Fibroblast of skin of back (primary cell): Measurements from ENCODE around the gene PHC2.

Experiments
- DNase-seq: peaks from one replicate; pipeline ENCODE4 v3.0.0-alpha.2; 2013

PHC2 gene

DNA sequence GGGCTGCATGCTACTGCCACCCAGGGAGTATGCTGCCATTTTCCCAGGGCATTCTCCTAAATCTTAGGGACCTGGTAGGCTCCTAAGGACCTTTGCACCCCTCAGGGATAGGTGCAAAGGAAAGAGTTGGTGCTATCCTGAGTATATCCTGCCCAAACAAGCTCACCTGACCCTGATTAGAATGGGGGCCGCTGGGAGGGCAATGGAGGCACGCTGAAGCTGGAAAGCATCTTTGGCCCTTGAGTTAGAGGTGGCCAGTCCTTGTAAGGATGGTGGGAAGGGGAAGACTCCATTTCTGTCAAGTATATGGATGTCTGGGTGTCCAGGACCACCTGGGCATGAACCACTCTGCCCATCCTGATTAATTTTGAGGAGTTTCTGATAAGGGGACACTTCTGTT, 61.1 kb downstream of the PHC2 start:
- no peak for DNase-seq

- DNase-seq, result no peak
Measured at GRCh38 chr1:33369081-33369480, 61.8 kb downstream of the PHC2 start.

DNA sequence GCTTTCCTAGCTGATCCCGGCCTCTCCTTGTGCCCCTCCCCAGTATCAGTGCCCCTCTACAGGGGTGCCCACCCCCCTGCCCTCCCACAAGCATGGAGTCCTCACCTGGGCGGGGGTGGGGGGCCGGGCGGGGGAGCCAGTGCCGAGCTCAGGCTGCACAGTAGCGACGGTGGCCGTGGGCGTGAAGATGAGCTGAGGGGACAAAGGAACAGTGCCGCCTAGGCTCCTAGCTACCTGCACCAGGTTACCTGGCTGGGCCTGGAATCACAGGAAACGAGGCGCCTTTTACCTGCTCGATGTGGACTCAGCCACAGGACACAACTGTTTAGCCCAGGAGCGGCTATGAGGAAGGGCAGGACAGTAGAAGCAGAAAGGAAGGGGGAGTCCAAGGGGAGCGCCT, 62.5 kb downstream of the PHC2 start:
- DNase-seq, result no peak

DNA sequence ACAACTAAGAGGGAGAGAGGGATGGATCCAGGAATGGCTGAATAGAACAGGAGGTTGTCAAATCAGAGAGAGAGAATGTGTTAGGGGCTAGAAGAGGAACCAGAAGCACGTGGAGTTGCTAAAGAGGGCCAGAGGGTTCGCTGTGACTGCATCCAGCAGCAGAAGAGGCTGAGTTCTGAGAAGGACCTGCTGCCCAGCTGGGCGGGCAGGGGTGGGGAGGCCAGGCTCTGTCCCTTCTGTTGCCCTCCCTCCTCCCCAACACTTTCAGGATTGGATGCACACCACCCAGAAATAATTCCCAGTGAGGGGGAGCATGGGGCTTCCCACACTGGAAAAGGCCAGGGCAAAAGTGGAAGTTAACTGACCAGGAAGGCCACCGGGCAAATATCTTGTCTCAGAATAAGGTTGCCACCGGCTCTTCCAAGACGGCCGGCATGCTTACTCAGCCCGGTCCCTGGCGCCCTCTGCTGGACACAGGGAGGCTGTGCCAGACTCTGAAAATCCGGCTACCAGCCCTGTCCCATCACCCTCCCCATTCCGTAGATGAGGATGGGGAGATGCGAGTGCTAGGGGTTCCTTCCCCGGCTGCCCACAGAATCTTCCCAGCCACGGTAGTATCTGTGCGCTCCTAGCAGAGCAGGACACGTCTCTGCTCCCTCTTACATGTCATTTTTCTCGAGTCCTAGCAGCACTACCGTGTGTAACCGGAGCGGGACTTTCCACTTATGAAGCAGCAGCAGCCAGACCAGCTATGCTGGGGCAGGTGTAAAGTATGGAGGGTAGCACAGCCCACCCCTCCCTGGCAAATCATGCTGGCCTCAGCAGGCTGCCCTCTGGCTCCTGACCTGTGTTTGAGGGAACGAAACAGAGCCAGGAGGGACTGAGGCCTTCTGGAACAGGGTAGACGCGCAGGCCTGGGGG, 63.1 kb downstream of the PHC2 start:
- peak; percentile 76 for DNase-seq

DNA sequence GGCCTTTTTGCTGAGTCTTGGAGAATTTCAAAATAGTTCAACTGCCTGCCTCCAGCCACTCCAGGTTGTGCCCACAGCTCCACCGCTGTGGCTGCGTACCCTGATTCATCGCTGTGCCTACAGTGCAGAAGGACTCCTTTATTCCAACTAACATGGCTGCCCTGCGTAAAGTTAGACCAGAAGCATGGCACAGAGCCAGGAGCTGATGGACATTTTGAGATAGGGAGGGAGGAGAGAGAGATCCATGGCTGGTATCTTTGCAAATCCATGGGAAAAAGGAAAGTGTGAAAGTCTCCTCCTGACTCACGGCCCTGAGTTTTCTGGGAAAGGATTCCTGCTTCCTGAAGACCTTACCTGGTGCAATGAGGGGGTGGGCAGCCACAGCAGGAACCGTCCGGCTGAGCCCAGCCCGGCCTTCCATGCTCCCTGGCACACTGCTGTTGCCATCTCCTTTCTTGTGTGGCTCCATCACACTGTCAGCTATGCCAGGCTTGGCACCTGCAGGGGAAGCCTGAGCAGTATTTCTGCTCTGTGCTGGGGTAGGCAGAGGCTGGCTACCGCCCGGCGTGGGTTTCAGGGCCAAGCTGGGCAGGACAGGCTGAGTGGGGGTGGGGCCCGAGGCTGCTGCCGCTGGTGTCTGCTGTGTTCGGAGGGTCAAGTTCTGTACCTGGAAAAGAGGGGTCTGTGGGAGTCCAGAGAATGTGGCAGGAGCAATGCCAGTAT, 64.0 kb downstream of the PHC2 start:
- DNase-seq, result no peak

- peak; percentile 73 for DNase-seq
Measured at GRCh38 chr1:33365560-33365997, 65.3 kb downstream of the PHC2 start.

DNA sequence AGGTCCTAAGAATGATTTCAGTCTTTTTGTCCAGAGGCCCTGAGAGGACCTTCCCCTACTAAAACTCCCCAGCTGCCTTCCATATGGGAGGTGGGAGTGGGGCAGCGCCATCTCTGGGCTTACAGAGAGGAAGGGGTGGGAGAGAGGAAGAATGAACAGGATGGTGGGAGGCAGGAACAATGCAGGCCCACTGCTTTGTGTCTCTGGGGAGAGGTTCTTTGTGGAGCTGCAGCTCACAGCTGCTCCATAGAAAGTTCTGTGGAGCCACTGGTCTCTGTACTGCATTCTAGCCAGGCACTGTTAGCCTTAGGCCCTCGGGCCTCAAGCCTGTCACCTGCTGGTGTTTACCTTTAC, 66.4 kb downstream of the PHC2 start:
- DNase-seq, result no peak

DNA sequence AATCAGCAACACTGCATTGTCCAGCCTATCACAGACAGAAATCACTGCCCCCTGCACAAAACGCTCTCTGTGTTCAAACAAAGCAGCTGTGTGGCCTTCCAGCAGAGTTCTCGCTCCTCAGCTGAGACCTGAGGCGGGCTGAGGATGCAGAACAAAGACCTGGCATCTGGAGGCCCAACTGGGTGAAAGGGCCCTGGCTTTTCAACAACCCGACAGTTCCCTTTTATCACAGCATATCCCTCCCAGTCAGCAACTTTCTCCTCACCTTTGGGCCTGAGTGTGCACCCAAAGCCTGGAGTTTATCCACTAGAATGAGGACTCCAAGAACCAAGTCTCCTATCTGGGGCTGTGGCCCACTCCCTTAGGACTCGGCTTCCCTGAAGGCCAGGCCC, 67.4 kb downstream of the PHC2 start:
- no peak for DNase-seq

DNA sequence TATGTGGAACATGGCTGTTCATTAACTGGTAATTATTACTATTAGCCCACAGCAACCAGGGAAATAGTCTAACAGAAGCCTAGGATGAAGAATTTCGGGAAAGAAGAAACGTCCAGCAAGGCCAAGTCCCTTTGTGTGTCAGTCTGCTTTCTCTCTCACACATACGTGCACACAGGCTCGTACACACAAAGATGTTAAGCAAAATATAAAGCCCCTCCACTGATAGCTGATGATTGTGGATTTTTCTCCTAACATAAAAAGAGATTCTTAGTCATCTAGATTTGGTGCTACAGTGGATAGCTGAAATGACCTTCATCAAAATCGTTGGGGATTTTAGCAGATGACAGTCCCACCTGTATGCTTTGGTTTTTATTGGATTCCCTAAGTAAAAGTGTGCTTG, 67.9 kb downstream of the PHC2 start:
- DNase-seq, result no peak

DNA sequence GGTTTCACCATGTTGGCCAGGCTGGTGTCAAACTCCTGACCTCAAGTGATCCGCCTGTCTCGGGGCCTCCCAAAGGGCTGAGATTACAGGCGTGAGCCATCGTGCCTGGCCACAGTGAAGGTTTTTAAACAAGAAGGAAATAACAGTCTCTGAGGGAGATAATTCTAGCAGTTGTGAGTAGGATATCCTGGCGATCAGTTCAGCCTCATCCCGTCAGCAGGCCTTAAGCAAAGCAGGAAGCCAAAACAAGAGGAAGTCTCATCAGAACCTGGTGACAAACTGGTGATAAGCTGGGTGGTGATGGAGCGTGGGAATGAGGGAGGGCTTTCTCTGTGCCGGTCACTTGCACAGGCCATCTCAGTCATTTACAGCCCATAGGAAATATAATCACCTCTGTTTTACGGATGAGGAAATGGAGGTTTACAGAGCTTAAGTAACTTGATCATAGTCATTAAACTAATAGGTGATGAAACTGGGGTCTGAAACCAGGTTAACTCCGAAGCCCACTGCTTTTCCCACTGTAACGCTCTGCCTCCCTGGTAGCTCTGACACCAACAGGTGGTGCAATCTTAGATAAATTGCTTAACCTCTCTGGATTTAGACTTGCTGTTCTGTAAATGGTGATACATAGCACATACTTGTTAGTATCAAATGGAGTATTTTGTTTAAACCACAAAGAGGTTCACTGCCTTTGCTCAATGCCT, 69.2 kb downstream of the PHC2 start:
- DNase-seq, result no peak

- DNase-seq, result no peak
Measured at GRCh38 chr1:33360367-33360766, 70.5 kb downstream of the PHC2 start.

GRCh38 chr1:33359931-33360330, 71.0 kb downstream of the PHC2 start:
- DNase-seq, result no peak

- DNase-seq, result no peak
Measured at GRCh38 chr1:33358795-33359503, 71.9 kb downstream of the PHC2 start.

DNA sequence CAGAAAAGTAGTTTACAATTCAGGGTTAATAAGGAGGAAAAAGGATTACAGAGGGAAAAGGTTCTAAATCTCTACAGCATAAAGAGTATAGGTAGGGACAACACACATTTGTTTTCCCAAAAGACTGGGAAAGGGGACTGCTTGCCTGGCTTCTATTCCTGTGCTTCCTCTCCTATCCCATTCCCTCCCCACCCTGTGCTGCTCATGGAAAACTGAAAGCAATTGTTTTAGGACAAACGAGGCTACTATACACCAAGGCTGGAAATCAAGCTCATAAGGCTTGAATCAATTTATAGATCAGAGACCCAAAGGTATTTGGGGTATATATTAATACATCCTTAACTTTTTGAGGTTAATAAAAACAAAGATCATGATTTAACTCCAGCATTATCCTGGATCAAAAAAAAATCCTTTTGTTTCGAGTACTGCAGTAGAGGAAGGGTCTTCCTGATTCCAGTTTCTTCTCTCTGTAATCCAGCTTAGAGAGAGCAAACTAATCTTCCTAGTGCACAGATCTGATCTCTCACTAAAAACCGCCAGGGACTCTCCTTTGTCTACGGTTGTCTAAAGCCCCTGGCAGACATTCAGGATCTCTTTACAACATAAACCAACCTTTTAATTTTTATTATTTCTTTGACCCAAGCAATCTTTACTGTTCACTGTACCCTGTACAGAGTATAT, 72.6 kb downstream of the PHC2 start:
- DNase-seq, result no peak

DNA sequence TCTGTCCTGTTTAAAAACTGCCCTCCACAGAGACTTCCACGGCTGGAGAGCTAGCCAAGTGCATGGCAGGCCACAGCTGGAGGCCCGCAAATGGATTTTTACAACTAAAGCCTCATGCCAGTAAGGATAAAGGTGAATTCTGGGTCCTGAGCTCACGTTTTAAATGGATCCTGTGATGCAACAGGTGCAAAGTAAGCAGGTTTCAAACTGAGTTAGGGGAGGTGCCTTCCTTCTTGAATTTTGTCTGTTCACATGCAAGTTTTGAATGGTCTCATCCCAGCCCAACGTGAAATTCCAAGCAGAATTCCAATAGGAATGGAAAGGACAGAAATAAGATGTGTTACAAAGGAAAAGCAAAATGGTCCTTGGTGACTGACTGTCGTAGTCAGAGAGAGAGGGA, 73.8 kb downstream of the PHC2 start:
- DNase-seq, result no peak

DNA sequence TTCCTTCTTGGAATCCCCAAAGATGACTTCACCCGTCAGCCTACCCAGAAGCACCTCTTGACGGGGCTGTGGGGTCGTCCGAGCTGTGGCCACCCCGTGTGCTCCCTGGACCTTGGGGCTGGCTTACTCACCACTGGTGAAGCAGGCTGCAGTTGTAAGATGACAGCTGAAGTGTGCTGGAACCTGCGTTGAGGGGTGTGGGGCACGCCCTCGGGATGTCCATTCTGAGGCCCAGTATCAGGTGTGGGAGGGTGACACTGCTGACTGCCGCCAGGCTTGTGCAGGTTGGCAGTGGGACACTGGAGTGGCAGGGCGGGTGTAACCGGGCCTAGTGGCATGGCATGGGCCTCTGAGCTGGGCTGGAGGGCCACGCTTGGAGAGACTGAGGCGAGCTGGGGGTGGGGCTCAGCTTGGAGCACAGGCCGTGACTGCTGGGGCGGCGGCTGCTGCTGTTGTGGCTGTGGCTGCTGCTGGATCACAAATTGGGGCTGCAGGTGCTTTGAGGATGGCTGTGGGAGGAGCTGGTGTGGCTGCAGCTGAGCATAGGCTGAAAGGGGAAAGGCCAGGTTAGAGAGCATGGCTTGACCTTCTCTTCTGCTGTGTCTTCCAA, 76.1 kb downstream of the PHC2 start:
- no peak for DNase-seq

GRCh38 chr1:33353531-33353930, 77.4 kb downstream of the PHC2 start:
- DNase-seq, result no peak

DNA sequence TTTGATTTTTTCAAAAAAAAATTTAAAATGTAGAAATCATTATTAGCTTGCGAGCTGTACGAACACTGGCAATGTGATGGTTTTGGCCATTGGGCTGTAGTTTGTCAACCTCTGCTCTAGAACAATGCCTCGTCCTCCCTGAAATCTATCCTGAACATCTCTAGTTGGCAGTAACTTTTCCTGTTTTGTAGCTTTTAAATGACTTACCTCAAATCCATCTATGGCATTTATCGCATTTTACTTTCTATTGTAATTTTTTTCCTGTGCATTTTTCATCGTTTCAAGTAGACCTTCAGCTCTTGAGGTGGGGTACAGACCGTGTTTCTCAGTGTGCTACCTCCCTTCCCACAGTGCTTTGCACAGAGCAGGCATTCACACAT, 79.6 kb downstream of the PHC2 start:
- DNase-seq, result no peak

DNA sequence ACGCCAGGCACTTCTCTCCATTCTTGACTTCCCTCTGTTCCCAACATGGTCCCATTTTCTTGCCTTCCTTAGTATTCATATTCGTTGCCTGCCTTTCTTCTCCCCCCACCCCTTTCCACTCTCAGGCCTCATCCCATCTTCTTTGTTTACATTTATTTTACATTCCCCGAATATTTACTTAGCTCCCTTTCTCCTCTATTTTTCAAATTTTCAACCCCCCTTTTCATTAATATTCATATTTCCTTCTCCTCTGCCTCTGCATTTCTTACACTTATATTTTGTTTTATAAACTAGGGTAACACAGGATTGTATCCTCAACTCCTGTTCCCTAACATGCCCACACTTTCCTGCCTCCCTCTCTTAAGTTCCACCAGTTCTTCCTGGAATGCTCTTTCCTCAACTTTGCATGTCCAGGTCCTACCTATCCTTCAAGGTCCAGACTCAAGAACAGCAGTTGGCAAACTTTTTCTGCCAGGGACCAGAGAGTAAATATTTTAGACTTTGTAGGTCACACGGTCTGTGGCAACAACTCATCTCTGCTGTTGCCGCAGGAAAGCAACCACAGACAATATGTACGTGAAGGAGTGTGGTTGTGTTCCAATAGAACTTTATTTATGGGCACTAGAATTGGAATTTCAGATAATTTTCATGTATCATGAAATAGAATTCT, 80.1 kb downstream of the PHC2 start:
- DNase-seq, result no peak

DNA sequence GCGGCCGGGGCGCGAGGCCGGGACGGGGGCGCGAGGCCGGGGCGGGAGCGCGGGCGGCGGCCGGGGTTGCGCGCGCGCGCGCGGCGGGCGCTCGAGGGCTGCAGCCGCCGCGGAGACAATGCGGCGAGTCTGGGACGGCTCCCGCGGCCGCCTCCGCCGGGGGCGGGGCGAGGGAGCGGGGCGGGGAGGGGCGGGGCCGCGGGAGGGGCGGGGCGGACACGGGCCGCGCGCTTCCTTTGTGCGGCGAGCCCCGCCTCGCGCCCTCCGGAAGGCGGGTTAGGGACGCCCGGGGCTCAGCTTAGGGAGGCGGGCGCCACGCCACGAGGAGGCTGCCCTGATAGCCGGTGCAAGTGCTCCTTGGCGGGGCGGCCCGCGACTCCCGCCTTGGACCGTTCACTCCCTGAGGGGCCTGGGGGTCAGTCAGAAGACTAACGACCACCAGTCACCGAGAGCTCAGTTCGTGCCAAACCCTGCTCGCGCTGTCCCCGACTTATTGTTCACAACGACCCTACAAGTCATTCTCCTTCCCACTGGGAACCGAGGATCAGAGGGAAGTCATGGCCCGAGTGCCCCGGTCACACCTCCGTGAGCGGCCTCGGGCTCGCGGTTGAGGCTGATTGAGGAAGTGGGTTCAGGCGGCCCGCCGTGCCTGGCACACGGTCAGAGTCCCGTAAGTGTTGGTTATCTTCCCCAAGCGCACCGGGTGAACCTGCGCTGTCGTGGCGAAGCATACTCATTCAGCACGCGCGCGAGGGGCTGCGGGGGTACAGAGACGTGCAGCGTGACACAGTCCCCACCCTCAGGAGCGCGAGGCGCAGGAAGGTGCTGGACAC, 80.9 kb downstream of the PHC2 start:
- peak; percentile 86 for DNase-seq
